ENCODE results near the gene ZBTB48. TPM values are rescaled to one million over a fixed set of nuclear protein-coding genes. Genes with fewer than 3 reads are reported as not detected.

ZBTB48 gene
- polyA plus RNA-seq, 1 experiment, result 7.5 TPM

- no peaks in the 10 kb centered on the region; the same call in 1 of the 2 replicates for H3K9me3 ChIP-seq (ENCODE audit: control insufficient read depth, insufficient read depth, low read length)
- H3K27ac ChIP-seq (ENCODE audit: low read depth, low read length), result no peak overlapping the region
- no peak for DNase-seq (ENCODE audit: low read depth, low spot score)
- ChIA-PET POLR2A (no interaction called here), CTCF (no interaction called here)
- TF ChIP-seq, protein P1, sequence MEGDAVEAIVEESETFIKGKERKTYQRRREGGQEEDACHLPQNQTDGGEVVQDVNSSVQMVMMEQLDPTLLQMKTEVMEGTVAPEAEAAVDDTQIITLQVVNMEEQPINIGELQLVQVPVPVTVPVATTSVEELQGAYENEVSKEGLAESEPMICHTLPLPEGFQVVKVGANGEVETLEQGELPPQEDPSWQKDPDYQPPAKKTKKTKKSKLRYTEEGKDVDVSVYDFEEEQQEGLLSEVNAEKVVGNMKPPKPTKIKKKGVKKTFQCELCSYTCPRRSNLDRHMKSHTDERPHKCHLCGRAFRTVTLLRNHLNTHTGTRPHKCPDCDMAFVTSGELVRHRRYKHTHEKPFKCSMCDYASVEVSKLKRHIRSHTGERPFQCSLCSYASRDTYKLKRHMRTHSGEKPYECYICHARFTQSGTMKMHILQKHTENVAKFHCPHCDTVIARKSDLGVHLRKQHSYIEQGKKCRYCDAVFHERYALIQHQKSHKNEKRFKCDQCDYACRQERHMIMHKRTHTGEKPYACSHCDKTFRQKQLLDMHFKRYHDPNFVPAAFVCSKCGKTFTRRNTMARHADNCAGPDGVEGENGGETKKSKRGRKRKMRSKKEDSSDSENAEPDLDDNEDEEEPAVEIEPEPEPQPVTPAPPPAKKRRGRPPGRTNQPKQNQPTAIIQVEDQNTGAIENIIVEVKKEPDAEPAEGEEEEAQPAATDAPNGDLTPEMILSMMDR (IDR thresholded peaks at IDR 0.05; ENCODE audit: low read depth, low read length), result no peak
- H3K4me3 ChIP-seq (ENCODE audit: low read depth, low read length), result no peak overlapping the region
- no peaks in the 10 kb centered on the region for H3K27me3 ChIP-seq (ENCODE audit: control insufficient read depth, insufficient read depth, low read length)
Observed at GRCh38 chr1:6627841-6628545, 48.2 kb downstream of the ZBTB48 start.

DNA sequence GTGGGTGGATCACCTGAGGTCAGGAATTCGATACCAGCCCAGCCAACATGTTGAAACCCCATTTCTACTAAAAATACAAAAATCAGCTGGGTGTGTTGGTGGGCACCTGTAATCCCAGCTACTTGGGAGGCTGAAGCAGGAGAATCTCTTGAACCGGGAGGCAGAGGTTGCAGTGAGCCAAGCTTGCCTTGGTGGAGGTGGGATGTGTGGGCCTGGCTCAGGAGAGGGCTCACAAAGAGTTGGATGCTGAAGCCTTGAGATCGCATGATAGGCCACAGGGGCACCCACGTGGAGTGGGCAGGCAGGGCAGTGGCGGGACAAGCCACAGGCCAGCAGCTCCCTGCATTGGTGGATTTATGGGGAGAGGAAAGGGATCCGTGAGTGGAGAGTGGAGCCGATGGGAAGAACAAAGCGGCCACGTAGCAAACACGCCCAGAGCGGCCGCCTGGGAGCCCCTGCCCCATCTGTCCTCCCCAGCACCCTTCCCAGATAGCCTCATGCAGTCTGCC lies 49.2 kb downstream of the ZBTB48 start:
- ChIA-PET CTCF (interaction anchor here (0.6 kb wide), 1 partner anchor 596 kb away, joined by 4 read pairs; no protein-coding TSS in a partner anchor), POLR2A (no interaction called here)
- Histone ChIP-seq H3K4me3 (ENCODE audit: low read depth, low read length) (no peak overlapping the region), H3K9me3 (ENCODE audit: control insufficient read depth, insufficient read depth, low read length) (no peaks in the 10 kb centered on the region; the same call in 1 of the 2 replicates), H3K27me3 (ENCODE audit: control insufficient read depth, insufficient read depth, low read length) (no peaks in the 10 kb centered on the region), H3K27ac (ENCODE audit: low read depth, low read length) (no peak overlapping the region)
- TF ChIP-seq, protein P1 (IDR thresholded peaks at IDR 0.05; ENCODE audit: low read depth, low read length), result no peak
- no peak for DNase-seq (ENCODE audit: low read depth, low spot score)

GRCh38 chr1:6630027-6630426 lies 50.2 kb downstream of the ZBTB48 start:
- H3K27me3 ChIP-seq (ENCODE audit: control insufficient read depth, insufficient read depth, low read length), result no peaks in the 10 kb centered on the region
- no peak overlapping the region for H3K27ac ChIP-seq (ENCODE audit: low read depth, low read length)
- H3K9me3 ChIP-seq (ENCODE audit: control insufficient read depth, insufficient read depth, low read length), result no peaks in the 10 kb centered on the region
- TF ChIP-seq, protein P1 (IDR thresholded peaks at IDR 0.05; ENCODE audit: low read depth, low read length), result no peak
- POLR2A ChIA-PET, result no interaction called here
- CTCF ChIA-PET, result no interaction called here
- H3K4me3 ChIP-seq (ENCODE audit: low read depth, low read length), result no peak overlapping the region
- no peak for DNase-seq (ENCODE audit: low read depth, low spot score)

- ChIA-PET CTCF (interaction anchor here (0.6 kb wide), 1 partner anchor 35 kb away, joined by 3 read pairs; no protein-coding TSS in a partner anchor), POLR2A (no interaction called here)
- no peak overlapping the region for H3K4me3 ChIP-seq (ENCODE audit: low read depth, low read length)
- no peak for DNase-seq (ENCODE audit: low read depth, low spot score)
- TF ChIP-seq, protein P1 (IDR thresholded peaks at IDR 0.05; ENCODE audit: low read depth, low read length), result no peak
- no peak overlapping the region for H3K27ac ChIP-seq (ENCODE audit: low read depth, low read length)
- H3K27me3 ChIP-seq (ENCODE audit: control insufficient read depth, insufficient read depth, low read length), result no peaks in the 10 kb centered on the region
- H3K9me3 ChIP-seq (ENCODE audit: control insufficient read depth, insufficient read depth, low read length), result no peaks in the 10 kb centered on the region
Observed at GRCh38 chr1:6631058-6631457, 51.3 kb downstream of the ZBTB48 start.

Measured in AG04450 (cell line).